Right lobe of liver (tissue), 6 donors: ENCODE measurements around the gene KRTAP21-2. TPM values are rescaled to one million over a fixed set of nuclear protein-coding genes. Genes with fewer than 3 reads are reported as not detected.

Source experiments
- ATAC-seq, 4 donors: fragments of 200-7000 bp; cut with Tn5 transposase; one replicate each; pipeline ENCODE4 v1.9.1; 2020; ENCODE audit warnings: mild to moderate bottlenecking in 4 of 4, moderate library complexity in 4 of 4
- DNase-seq, 3 donors: peaks; one replicate each; pipeline ENCODE4 v3.0.0-alpha.2; 2020
- H3K27ac ChIP-seq, 3 donors: fragments of 200-600 bp; one replicate each; pipeline ENCODE4 v1.8.0; 2022
- H3K27me3 ChIP-seq, 2 donors: fragments of 200-600 bp; one replicate each; pipeline ENCODE4 v1.8.0; 2022
- H3K36me3 ChIP-seq, 4 donors: fragments of 200-600 bp; sonication (generic) in 1 of 4; one replicate each; pipeline versions ENCODE4 v1.5.1 to v1.8.0; 2017 to 2022; ENCODE audit warnings: control low read depth in 1 of 4
- H3K4me1 ChIP-seq, 4 donors: fragments of 200-600 bp; sonication (generic) in 1 of 4; one replicate each; pipeline versions ENCODE4 v1.5.1 to v1.8.0; 2017 to 2022; ENCODE audit warnings: control low read depth in 1 of 4
- H3K4me3 ChIP-seq, 3 donors: fragments of 200-600 bp; one replicate each; pipeline ENCODE4 v1.8.0; 2022
- H3K9me3 ChIP-seq, 4 donors: fragments of 200-600 bp; sonication (generic) in 1 of 4; one replicate each; pipeline versions ENCODE4 v1.5.1 to v1.8.0; 2017 to 2022; ENCODE audit warnings: control low read depth in 1 of 4
- POLR2A ChIP-seq: fragments of 450-650 bp; IDR thresholded peaks from one replicate; pipeline ENCODE4 v1.6.1; 2017; ENCODE audit warnings: antibody characterized with exemption, mild to moderate bottlenecking
- WGBS: methylation state at CpG from one replicate; pipeline ENCODE4 v1.1.6; 2018; ENCODE audit warnings: low coverage, low lambda C conversion rate; ENCODE audit not compliant: insufficient coverage; ENCODE audit errors: missing lambda C conversion rate; 5-methylcytosine and 5-hydroxymethylcytosine counted together
- intact Hi-C, 2 donors: fragments of 100-400 bp; cut with DNase I; formaldehyde crosslinking; loops; one replicate each; pipeline versions ENCODE4 v1.11.2 to v1.14.1; 2022
- total RNA-seq, 6 experiments: library from RNA; depleted of rRNA in 2 of 6; stranded (reverse); fragments of >200 nt in 2 of 6; fragmentation: NEBNext Ultra II Directional in 3 of 6; extraction: Animal tissue kit (Norgen Biotek cat#: 25700) in 3 of 6; gene quantifications; one replicate each; pipeline versions ENCODE4 v1.1.0 to v1.2.4, GENCODE V29; 2016 to 2023
- TF ChIP-seq, protein P1 (sequence below), 4 donors: fragments of 200-600 bp in 3 of 4; fragments of 450-650 bp in 1 of 4; IDR thresholded peaks; one replicate each; pipeline versions ENCODE4 v1.5.1 to v1.8.0; 2016 to 2022; ENCODE audit warnings: antibody characterized with exemption in 4 of 4, mild to moderate bottlenecking in 2 of 4
- donor health status: DM: no; HTN: yes; CAD: no.
- donor health status: DM: no; HTN: no; CAD: no.
- donor health status: DM: no; HTN: no; CAD: no.
- donor health status: DM: no; HTN: yes; CAD: no.
- donor health status: DM: no; HTN: yes; CAD: no.

KRTAP21-2 gene
- total RNA-seq, 6 experiments from 2014 or later, result not detected

DNA sequence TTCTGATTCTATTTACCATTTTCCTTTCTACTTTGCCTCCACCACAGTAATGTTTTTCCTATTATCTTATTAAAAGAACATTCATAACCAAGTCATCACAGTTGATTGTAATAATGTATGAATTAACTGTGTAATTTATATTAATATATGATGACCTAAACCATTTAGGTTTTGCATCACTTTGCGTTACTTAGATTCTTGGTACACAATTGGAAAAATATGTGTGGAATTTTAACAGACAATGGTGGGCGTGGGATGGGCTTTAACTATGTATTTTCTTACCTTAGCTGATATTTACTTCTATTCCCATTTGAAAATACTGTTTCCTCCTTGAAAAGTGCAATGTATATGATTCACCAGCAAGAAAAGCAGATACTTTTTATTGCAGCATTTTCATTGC, 32.1 kb downstream of the KRTAP21-2 start:
- Histone ChIP-seq H3K27ac (no peak overlapping the region), H3K27me3 (no peaks in the 10 kb centered on the region), H3K9me3 (no peaks in the 10 kb centered on the region), H3K36me3 (no peaks in the 10 kb centered on the region), H3K4me1 (no peaks in the 10 kb centered on the region), H3K4me3 (no peak overlapping the region)
- 56% methylated on average over 2 of the region's 2 CpGs for WGBS
- TF ChIP-seq POLR2A, result no peak
- TF ChIP-seq, protein P1, sequence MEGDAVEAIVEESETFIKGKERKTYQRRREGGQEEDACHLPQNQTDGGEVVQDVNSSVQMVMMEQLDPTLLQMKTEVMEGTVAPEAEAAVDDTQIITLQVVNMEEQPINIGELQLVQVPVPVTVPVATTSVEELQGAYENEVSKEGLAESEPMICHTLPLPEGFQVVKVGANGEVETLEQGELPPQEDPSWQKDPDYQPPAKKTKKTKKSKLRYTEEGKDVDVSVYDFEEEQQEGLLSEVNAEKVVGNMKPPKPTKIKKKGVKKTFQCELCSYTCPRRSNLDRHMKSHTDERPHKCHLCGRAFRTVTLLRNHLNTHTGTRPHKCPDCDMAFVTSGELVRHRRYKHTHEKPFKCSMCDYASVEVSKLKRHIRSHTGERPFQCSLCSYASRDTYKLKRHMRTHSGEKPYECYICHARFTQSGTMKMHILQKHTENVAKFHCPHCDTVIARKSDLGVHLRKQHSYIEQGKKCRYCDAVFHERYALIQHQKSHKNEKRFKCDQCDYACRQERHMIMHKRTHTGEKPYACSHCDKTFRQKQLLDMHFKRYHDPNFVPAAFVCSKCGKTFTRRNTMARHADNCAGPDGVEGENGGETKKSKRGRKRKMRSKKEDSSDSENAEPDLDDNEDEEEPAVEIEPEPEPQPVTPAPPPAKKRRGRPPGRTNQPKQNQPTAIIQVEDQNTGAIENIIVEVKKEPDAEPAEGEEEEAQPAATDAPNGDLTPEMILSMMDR (IDR thresholded peaks at IDR 0.05), result no peak
- ATAC-seq, result no peak
- intact Hi-C loops, result no loop called here
- DNase-seq, result no peak

DNA sequence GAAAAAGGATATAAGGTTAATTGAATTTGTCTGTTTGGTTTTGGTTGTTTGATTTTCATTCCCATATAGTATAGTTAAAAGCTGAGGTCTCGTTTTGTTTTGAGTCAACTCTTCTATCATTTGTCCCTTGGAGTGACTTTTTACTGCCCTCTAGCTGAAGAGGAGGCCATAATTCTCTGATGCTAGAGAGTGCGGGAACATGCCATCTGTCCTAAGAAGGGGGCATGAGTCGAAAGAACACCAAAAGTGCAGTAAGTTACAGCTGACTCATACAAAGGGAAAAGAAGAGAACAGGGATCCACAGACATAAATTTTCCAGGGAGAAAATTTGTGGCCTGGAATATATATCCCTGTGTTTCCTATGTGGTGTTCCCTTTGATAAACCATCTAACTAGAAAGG, 32.6 kb downstream of the KRTAP21-2 start:
- H3K36me3 ChIP-seq, result no peaks in the 10 kb centered on the region
- no peaks in the 10 kb centered on the region for H3K9me3 ChIP-seq
- intact Hi-C loops, result no loop called here
- no peaks in the 10 kb centered on the region for H3K4me1 ChIP-seq
- no peak overlapping the region for H3K4me3 ChIP-seq
- ATAC-seq (no peak), DNase-seq (no peak)
- TF ChIP-seq, protein P1 (IDR thresholded peaks at IDR 0.05), result no peak
- TF ChIP-seq POLR2A, result no peak
- 52% methylated on average over 3 of the region's 3 CpGs for WGBS
- no peak overlapping the region for H3K27ac ChIP-seq
- H3K27me3 ChIP-seq, result no peaks in the 10 kb centered on the region

DNA sequence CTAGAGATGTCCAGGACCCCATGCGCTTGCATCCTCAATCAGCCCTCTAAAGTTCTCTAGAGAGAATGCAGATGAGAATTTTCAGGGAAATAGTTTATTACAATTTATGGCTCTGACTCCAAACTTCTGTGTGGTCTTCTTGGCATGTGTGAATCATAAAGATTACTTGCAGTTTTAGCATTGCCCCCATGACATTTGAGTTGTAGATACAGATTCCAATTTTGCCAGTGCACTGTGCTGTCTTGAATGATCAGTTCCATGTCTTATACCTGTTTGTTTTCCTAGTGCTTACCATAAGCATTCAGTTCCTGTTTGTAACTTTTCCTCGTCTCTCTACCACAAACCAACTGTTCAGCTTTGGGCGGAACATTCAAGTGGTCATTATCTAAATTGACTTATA, 33.3 kb downstream of the KRTAP21-2 start:
- ATAC-seq, result no peak
- Histone ChIP-seq H3K36me3 (no peaks in the 10 kb centered on the region), H3K27me3 (no peaks in the 10 kb centered on the region), H3K27ac (no peak overlapping the region), H3K4me3 (no peak overlapping the region), H3K9me3 (no peaks in the 10 kb centered on the region), H3K4me1 (no peaks in the 10 kb centered on the region)
- DNase-seq, result no peak
- 60% methylated on average over 3 of the region's 3 CpGs for WGBS
- no peak for TF ChIP-seq POLR2A
- TF ChIP-seq, protein P1 (IDR thresholded peaks at IDR 0.05), result no peak
- intact Hi-C loops, result no loop called here

DNA sequence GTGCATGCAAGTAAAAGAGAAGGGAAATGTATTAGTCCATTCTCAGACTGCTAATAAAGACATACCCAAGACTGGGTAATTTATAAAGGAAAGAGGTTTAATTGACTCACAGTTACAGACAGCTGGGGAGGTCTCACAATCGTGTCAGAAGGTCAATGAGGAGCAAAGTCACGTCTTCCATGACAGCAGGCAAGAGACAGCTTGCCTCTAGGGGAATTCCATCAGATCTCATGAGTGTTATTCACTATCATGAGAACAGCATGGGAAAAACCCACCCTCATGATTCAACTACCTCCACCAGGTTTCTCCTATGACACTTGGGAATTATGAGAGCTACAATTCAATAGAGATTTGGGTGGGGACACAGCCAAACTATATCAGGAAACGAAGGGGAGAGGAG, 36.6 kb downstream of the KRTAP21-2 start:
- H3K9me3 ChIP-seq, result no peaks in the 10 kb centered on the region
- TF ChIP-seq, protein P1 (IDR thresholded peaks at IDR 0.05), result no peak
- TF ChIP-seq POLR2A, result no peak
- intact Hi-C loops, result no loop called here
- 17% methylated on average over 3 of the region's 3 CpGs for WGBS
- no peaks in the 10 kb centered on the region for H3K36me3 ChIP-seq
- ATAC-seq (no peak), DNase-seq (no peak)
- no peak overlapping the region for H3K4me3 ChIP-seq
- H3K27ac ChIP-seq, result no peak overlapping the region
- no peaks in the 10 kb centered on the region for H3K27me3 ChIP-seq
- no peaks in the 10 kb centered on the region for H3K4me1 ChIP-seq

DNA sequence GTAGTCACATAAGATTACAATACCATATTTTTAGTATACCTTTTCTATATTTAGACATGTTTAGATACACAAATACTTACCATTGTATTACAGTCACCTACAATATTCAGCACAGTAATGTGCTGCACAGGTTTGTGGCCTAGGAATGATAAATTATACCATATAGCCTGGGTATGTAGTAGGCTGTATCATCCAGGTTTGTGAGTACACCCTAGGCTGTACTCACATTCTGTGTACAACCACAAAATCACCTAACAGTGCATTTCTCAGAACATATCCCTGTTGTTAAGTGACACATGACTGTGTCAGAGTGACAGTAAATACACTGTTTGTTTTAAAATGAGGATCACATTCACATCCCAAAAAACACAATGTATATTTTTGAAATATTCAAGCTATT, 39.6 kb downstream of the KRTAP21-2 start:
- H3K27me3 ChIP-seq, result no peaks in the 10 kb centered on the region
- intact Hi-C loops, result no loop called here
- DNase-seq, result no peak
- no peak for TF ChIP-seq POLR2A
- TF ChIP-seq, protein P1 (IDR thresholded peaks at IDR 0.05), result no peak
- no peak overlapping the region for H3K4me3 ChIP-seq
- no peaks in the 10 kb centered on the region for H3K36me3 ChIP-seq
- no peak overlapping the region for H3K27ac ChIP-seq
- no peak for ATAC-seq
- H3K9me3 ChIP-seq, result no peaks in the 10 kb centered on the region
- no peaks in the 10 kb centered on the region for H3K4me1 ChIP-seq
